ENCODE results near the gene DSCAM. TPM values are rescaled to one million over a fixed set of nuclear protein-coding genes. Genes with fewer than 3 reads are reported as not detected.
A peak's percentile ranks its signal among the peaks of the same experiment; 100 is the strongest.

The DSCAM gene
- total RNA-seq, 1 donor: not detected

DNA sequence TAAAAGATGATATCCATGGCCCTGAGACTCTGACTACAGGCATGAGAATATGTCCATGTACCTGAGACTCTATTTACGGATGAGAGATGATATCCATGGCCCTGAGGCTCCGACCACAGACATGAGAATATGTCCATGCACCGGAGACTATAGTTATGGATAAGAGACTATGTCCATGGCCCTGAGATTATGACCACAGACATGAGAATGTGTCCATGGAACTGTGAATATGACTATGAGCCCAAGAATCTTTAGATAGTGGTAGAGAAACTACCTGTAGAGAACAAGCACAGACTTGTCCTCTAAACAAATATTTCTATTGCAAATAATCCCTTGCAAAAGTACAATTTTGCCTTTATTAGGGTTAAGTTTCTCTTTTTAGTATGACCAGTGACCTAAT lies 716.5 kb downstream of the DSCAM start:
- TF ChIP-seq, protein P1, sequence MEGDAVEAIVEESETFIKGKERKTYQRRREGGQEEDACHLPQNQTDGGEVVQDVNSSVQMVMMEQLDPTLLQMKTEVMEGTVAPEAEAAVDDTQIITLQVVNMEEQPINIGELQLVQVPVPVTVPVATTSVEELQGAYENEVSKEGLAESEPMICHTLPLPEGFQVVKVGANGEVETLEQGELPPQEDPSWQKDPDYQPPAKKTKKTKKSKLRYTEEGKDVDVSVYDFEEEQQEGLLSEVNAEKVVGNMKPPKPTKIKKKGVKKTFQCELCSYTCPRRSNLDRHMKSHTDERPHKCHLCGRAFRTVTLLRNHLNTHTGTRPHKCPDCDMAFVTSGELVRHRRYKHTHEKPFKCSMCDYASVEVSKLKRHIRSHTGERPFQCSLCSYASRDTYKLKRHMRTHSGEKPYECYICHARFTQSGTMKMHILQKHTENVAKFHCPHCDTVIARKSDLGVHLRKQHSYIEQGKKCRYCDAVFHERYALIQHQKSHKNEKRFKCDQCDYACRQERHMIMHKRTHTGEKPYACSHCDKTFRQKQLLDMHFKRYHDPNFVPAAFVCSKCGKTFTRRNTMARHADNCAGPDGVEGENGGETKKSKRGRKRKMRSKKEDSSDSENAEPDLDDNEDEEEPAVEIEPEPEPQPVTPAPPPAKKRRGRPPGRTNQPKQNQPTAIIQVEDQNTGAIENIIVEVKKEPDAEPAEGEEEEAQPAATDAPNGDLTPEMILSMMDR (IDR thresholded peaks at IDR 0.05; ENCODE audit: insufficient read depth, low read depth, low read length): no peak
- no peak for DNase-seq (ENCODE audit: low read depth)
- no peak overlapping the region for H3K4me3 ChIP-seq (ENCODE audit: low read depth, low read length)

DNA sequence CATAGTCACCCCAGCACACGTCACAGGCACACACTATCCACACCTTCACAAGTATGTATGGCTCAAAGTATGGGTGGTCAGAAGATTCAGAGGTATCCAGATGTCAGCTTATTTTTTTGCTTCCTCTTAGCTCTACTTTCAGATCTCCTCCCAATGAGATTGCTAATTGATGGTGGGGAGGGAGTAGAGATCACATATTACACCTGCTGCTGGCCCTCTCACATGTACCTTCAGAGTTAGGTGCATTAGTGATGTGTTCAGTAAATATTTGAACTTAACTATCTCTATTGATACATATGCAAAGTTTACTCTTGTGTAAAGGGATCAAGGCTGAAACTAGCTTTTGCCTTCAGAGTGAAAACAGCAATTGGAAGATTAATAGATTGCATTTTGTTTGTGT lies 717.1 kb downstream of the DSCAM start:
- H3K4me3 ChIP-seq (ENCODE audit: low read depth, low read length): no peak overlapping the region
- DNase-seq (ENCODE audit: low read depth): no peak
- TF ChIP-seq, protein P1 (IDR thresholded peaks at IDR 0.05; ENCODE audit: insufficient read depth, low read depth, low read length): no peak

DNA sequence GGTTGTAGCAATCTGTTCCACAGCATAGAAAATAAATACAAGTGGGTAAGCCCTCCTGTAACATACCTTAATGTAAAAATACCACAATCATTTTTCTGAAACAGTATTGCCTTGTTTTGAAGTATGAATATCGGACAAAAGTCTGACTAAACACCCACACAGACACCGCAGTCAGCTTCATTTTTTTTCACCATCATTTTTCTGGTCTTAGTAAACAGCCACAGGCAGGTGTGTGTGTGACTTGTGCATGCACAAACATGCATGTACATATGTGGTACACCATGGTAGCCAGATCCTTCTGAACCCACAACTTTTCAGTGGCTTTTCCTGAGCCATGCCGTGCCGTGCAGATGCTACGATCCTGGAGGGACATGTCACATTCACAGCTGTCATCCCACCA lies 718.1 kb downstream of the DSCAM start:
- no peak overlapping the region for H3K4me3 ChIP-seq (ENCODE audit: low read depth, low read length)
- DNase-seq (ENCODE audit: low read depth): no peak
- TF ChIP-seq, protein P1 (IDR thresholded peaks at IDR 0.05; ENCODE audit: insufficient read depth, low read depth, low read length): no peak

DNA sequence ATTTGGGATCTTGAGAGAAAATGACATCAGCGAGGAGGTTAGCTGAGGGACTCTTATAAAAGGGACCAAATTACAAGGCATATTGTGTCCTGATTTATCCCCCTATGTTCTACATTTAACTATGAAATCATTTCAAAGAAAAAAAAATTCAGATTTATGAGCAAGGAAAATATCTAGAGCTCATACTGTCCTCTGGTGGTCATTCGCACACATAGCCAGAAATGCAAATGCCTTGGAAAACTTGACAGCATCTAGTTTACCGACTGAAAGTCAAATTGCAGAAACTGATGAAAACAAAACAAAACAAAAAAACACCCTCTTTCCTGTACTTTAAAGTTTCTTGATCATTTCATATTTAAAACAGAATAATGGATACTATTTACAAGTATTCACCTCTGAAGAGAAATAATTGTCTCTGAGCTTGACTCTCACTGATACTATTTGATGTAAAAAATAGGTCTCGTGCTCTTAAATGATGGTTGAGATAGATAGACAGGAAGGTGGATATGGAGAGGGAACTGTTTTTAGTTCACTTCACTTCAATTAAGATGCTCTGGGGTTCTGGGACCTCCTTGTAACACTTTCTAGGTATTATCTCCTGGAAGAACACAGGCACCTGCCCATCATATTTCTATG lies 725.9 kb downstream of the DSCAM start:
- TF ChIP-seq, protein P1 (IDR thresholded peaks at IDR 0.05; ENCODE audit: insufficient read depth, low read depth, low read length): peak; percentile 28
- H3K4me3 ChIP-seq (ENCODE audit: low read depth, low read length): no peak overlapping the region
- no peak for DNase-seq (ENCODE audit: low read depth)

DNA sequence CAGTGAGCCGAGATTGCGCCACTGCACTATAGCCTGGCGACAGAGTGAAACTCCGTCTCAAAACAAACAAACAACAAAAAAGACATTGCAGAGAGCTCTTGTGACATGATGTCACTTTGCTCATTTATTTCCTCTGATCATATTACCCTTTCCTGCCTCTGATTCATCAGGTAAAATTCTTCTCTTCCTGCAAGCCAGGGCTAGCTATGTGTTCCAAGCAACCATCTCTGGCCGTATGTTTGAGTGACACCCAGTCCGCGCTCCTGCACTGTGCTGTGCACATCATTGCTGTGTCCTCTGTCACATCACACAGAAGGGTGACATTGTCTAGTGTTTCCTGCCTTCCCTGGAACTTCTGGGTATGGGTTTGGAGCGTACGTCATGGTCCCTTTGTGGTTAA lies 728.4 kb downstream of the DSCAM start:
- H3K4me3 ChIP-seq (ENCODE audit: low read depth, low read length): no peak overlapping the region
- DNase-seq (ENCODE audit: low read depth): no peak
- TF ChIP-seq, protein P1 (IDR thresholded peaks at IDR 0.05; ENCODE audit: insufficient read depth, low read depth, low read length): no peak

DNA sequence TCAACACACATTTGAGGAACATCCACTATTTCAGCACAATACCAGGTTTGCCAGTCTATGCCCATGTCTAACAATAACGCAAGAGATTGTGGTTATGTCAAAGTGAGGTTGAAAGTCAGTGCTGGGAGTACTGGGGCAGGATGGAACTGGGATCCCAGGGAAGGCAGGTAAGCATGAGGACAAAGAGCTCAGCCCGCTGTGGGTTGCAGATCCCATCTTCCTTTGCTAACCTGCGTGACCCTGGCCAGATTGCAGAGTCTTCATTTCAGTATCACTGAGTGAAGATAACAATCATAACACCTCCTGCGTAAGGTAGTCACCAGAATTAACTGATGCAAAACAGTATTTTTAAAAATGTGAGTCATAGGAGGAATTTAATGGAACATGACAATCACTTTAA lies 729.7 kb downstream of the DSCAM start:
- TF ChIP-seq, protein P1 (IDR thresholded peaks at IDR 0.05; ENCODE audit: insufficient read depth, low read depth, low read length): no peak

DNA sequence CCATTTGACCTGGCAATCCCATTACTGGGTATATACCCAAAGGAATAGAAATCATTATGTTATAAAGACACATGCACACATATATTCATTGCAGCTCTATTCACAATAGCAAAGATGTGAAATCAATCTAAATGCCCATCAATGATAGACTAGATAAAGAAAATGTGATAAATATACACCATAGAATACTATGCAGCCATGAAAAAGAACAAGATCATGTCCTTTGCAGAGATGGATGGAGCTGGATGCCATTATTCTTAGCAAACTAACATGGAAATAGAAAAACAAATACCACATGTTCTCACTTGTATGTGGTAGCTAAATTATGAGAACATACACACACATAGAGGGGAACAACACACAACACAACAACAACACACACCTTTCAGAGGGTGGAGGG lies 731.2 kb downstream of the DSCAM start:
- TF ChIP-seq, protein P1 (IDR thresholded peaks at IDR 0.05; ENCODE audit: insufficient read depth, low read depth, low read length): no peak
- H3K4me3 ChIP-seq (ENCODE audit: low read depth, low read length): no peak overlapping the region
- no peak for DNase-seq (ENCODE audit: low read depth)

More for the DNA sequence above, 729.7 kb downstream of the DSCAM start:
- no peak overlapping the region for H3K4me3 ChIP-seq (ENCODE audit: low read depth, low read length)
- no peak for DNase-seq (ENCODE audit: low read depth)
